Left lobe of liver (tissue), 2 donors: Measurements from ENCODE around the gene MAP3K20. TPM values are rescaled to one million over a fixed set of nuclear protein-coding genes. Genes with fewer than 3 reads are reported as not detected.

Source experiments
- ATAC-seq: fragments of 200-7000 bp; cut with Tn5 transposase; one replicate; pipeline ENCODE4 v1.9.1; 2020; ENCODE audit warnings: mild to moderate bottlenecking, moderate library complexity
- DNase-seq: peaks from one replicate; pipeline ENCODE4 v3.0.0-alpha.2; 2020; ENCODE audit warnings: low spot score
- total RNA-seq: library from RNA; stranded (reverse); gene quantifications from one replicate; pipeline ENCODE4 v1.2.1, GENCODE V29; 2021
- donor health status: DM: no; HTN: no; CAD: no; lungs with moderate emphysema.
- donor health status: DM: no; HTN: yes; CAD: no.

The MAP3K20 gene
- total RNA-seq, 1 donor from 2014 or later, result 13.7 TPM

DNA sequence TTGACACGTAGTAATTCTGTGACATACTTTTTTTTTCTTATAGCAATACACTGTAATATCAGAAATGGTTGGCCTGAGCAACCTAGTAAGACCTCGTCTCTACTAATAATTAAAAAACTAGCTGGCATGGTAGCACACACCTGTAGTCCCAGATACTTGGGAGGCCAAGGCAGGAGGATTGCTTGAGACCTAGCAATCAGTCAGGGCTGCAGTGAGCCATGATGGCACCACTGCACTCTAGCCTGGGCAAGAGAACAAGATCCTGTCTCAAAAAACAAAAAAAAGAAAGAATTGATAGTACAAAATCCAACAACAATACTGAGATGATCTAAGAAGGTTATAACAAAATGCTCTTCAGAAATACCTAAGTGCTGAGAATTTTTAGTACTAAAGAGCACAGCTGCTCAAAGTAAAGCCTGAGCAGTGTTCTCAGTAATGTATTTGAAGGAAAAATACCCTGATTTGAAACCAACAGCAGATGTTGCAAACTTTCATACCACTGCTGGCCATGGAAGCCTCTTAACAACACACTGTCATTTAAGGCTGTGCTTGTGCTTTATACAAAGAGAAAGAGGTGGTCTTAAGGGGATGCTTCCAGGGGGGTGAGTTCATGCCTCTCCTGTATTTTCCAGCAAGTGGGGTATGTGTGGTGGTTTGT lies 146.4 kb downstream of the MAP3K20 start:
- DNase-seq, result no peak
- no peak for ATAC-seq

GRCh38 chr2:173223871-173224270 lies 148.2 kb downstream of the MAP3K20 start:
- DNase-seq, result no peak
- no peak for ATAC-seq

DNA sequence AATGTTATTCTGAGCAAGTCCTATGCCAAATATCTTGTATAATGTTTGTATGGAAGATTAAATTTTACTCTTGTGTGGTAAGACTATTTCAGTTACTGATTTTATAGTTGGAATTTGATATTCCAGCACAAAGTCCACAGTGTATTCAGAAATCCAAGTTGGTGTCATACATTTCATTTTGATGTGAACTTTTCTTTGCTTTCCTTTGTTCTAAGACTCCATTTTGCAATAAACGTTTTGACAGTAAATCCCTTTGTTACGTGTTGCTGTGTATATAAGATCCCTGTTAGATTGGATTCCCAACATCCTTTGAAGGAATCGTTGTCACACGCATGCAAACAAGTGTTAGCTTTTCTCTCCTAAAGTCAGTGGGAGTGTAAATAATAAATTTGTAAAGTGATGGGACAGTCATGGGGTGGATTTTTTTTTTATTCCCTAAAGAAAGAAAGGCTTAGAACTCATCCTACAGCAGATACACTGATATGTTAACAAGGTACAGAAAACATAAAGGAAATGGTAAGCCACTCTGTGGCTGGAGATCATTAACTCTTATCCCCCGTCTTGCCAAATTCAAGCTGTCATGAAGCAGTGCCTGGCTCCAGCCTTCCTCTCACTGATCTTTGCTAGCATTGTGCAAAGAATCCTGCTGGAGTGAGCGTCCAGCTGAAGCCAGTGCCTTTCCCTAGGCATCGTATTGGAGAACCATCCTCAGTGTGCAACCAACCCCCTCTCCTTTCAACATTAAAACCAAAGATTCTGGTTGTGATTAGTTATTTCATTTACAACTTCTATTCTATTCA lies 151.5 kb downstream of the MAP3K20 start:
- peak; percentile 65 for ATAC-seq
- no peak for DNase-seq

GRCh38 chr2:173229086-173229485 lies 153.4 kb downstream of the MAP3K20 start:
- no peak for DNase-seq
- no peak for ATAC-seq

GRCh38 chr2:173230181-173230580 lies 154.5 kb downstream of the MAP3K20 start:
- DNase-seq (no peak), ATAC-seq (no peak)

- peak; percentile 88 for DNase-seq
- peak; percentile 94 for ATAC-seq
Measured at GRCh38 chr2:173231042-173231441, 155.4 kb downstream of the MAP3K20 start.

- peak; percentile 18 for ATAC-seq
Measured at GRCh38 chr2:173231465-173231864, 155.8 kb downstream of the MAP3K20 start.

DNA sequence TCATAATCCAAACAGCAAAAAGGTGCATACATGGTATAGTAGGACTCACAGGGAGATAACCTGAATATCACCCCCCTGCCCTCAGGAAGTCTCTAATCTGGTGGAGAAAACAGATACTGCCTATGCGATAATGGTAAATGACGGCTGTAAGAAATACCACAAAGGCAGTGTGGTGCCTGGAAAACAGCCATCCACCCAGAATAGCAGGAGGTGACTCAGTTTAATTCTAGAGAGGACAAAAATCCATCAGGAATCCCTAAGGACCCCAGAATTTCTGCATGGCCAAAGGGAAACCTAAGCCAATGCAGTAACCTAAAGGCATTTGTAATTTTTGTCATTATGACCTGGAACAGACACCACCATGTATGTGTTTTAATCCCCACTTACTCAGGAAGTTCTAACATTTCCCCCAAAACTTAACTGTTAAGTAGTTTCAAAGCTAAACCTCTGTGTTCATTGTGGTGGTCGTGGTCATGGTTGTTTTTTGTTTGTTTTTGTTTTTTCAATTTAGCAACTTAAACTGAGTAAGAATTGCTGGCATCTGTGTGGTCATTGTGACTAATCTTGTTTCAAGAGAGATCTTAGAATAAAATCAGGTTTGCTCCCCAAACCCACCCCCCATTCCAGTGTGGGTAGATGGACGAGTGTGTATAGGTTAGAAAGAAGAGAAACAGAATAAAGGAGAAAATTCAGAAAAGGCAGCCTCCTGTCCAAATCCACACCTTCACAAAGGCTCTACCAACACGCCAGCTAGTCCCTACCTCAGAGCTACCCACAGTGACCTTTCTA lies 157.5 kb downstream of the MAP3K20 start:
- no peak for DNase-seq
- no peak for ATAC-seq

More at GRCh38 chr2:173231465-173231864, 155.8 kb downstream of the MAP3K20 start:
- no peak for DNase-seq

DNA sequence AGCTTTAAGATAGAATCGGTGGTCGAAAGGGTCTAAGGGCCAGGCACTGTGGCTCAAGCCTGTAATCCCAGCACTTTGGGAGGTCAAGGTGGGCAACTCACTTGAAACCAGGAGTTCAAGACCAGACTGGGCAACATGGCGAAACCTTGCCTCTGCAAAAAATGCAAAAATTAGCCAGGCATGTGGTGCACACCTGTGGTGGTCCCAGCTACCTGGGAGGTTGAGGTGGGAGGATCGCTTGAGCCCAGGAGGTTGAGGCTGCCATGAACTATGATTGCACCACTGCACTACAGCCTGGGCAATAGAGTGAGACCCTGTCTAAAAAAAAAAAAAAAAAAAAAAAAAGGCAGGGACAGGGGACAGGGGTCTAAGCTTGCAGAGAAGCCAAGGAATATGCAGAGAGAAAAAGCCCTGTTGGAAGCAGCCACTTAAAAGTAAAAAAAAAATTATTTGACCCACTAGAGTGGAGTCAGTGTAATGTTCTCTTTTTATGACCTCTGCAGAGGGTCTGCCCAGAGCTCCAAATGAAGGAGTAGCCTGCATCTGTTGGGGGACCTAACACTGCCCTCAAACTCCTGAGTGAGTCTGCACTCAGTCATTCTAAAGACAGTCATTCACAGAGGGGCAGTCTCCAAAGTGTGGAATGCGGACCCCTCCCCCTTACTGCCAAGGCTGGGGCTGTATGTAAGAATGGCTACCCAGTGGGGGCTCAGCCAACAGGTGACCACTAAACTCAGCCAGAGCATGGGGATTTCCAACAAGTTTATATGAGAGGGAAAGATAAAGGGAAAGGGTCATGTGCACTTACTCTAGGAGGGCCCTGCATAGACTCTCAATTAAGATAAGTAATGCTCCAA lies 160.5 kb downstream of the MAP3K20 start:
- no peak for DNase-seq
- ATAC-seq, result no peak

DNA sequence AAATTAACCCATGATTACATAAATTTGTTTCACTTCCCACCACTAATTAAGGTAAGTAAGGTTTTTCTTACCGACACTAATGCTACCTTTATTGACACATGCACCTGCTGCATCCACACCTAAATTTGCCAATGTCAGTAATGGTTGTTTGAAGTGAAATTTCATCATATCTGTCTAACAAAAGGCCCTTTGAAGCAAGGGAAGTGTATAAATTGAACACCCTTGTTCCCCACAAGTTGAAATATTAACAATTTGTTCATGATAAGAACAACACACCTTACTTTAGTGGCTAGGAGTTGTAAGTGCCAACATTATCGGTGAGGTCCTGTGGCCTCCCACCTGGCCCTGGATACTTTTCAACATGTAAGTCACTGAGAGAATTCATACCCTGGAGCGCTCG lies 162.7 kb downstream of the MAP3K20 start:
- no peak for DNase-seq

GRCh38 chr2:173238831-173239230 lies 163.2 kb downstream of the MAP3K20 start:
- DNase-seq (no peak), ATAC-seq (no peak)

More for the DNA sequence above, 162.7 kb downstream of the MAP3K20 start:
- ATAC-seq, result no peak

GRCh38 chr2:173239644-173240043 lies 164.0 kb downstream of the MAP3K20 start:
- DNase-seq, result no peak
- ATAC-seq, result no peak

DNA sequence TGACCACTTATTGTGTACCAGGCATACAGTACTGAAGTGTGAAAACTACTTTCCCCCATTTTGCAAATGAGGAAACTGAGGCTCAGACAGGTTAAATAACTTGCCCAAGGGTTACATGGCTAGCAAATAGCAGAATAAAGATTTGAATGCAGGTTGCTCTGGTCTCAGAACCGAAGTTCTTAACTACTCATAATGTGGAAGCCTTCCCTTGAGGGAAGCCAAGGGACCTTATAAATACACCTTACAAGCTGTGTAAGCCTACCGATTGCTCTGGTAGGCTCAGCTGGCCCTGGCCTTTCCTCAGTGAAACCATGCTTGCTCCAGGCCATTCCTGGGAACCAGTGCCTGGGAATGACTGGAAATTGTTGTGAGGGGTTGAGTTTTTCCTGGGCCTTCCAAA lies 164.4 kb downstream of the MAP3K20 start:
- DNase-seq (no peak), ATAC-seq (no peak)

DNA sequence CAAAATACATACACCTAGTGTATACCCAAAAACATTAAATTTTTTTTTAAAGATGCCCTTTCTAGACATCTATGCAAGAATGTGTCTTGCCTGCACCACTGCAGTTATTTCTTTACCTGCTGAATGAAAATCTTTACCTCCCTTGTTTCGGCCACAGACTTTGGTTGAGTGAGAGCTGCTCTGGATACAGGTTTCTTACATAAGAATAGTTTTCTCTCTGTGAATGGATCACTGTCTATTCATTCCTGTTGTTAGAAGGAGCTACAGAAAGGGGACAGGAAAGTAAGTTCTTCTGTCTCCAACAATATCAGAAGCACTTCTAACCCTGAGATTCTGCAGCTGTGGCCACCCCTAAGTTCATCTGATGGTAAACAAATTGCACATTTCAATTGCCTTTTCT lies 166.0 kb downstream of the MAP3K20 start:
- DNase-seq, result no peak
- no peak for ATAC-seq

DNA sequence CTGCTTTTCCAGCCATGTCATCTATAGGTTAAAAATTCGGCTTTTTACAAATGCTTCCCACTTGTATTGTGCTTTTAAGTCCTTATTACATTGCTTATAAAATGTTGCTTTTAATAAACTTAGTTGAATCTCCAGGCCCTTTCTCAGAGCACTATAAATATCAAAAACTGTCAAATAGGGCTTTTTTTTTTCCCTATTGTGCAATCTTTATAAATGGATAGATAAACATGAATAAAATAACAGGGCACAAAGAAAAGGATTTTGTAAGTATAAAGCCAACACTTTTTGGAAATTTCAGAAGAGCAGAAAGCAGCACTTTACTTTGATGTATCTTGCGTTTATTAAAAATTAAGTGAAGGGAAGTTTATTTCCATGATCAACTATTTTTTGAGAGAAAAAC lies 171.5 kb downstream of the MAP3K20 start:
- ATAC-seq, result no peak
- DNase-seq, result no peak

- ATAC-seq, result no peak
- DNase-seq, result no peak
Measured at GRCh38 chr2:173248381-173248780, 172.7 kb downstream of the MAP3K20 start.

DNA sequence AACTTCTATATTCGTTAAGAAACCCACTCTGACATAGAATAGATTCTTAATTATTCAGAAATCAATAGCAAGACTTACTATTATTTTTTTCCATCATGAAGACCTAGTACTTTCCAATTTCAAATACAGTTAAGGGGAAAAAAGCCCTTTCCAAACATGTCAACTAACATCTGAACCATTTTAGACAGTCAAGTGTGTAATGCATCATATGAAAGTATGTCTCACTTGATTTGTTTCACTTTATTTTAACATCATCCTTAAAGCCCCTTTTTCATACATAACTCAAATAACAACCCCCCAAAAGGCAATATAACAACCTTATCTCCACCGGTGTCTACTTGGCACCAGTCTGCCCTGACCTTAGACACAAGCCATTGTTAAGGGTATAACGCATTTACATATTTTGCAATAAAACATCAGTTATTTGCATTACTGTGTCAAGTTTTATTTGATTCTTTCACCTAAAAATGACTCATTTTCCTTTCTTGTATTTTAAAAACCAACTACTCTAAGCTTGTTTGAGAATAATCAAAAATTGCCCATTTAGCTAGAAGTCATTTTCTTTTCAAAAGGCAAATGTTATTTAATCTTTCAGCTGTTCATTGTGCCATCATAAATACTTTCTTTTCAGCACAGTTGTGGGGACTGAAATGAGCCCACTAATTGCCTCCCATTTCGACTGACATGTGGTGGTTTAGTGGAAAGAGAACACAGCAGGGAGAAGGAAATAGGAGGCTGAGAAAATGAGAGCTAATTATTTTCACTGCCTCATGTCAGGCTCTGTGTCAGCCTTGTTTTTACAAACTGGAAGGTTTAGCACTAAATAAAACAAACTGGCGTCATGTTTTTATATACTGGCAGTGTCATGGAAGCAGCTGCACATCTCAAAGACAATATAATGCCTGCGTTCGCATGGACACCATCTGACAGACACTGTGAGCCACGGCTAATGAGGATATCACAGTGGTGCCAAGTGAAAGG lies 174.3 kb downstream of the MAP3K20 start:
- ATAC-seq, result no peak
- DNase-seq, result no peak

DNA sequence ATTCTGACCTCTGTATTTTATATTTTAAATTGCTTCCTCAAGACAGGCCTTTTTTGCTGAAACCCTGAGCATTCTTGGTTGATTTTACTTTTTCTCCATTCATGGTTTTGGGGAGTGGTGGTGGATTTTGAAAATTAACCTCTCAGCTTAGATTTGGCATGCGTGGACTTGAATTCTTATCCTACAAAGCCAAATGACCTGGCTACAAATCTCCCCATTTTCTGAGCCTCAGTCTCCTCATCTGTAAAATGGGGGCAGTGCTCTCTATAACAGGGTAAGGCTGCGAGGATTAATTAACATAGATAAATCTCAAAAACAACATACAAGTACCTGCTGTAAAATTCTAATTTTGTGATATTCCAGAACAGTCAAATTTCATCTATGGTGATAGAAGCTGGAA lies 175.6 kb downstream of the MAP3K20 start:
- ATAC-seq, result no peak

DNA sequence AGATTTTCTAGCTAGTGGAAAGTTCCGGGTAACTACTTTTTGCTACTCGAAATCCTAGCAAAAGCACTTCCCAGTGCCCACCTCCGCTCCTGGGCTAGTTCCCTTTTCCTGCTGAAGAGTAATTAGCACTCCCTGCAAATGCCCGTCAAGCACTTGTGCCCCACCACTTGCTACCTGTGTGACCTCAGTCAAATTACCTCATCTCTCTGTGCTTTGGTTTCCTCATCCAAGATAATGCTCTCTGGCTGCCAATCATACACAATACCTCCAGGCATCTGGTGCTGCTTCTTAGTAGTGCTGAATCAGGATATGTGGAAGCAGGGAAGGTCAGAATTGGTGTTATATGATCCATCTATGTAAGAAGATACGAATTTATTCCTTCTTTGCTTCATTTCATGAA lies 176.9 kb downstream of the MAP3K20 start:
- DNase-seq, result no peak
- no peak for ATAC-seq

More for the DNA sequence above, 175.6 kb downstream of the MAP3K20 start:
- no peak for DNase-seq
